Measurements from ENCODE around the gene LGR5. TPM values are rescaled to one million over a fixed set of nuclear protein-coding genes. Genes with fewer than 3 reads are reported as not detected.
A peak's percentile ranks its signal among the peaks of the same experiment; 100 is the strongest.

Gene LGR5
- total RNA-seq, 4 donors from 2014 or later: 8.7 to 40.1 (median 24.3) TPM

GRCh38 chr12:71546322-71546861 lies 106.8 kb downstream of the LGR5 start:
- in situ Hi-C loops (cut with MboI; ENCODE audit: low sequenced_read_pairs in 4 of 4) (no loop called here), intact Hi-C loops (cut with DNase I; ENCODE audit: low total_unique reads) (no loop called here)
- no peak for DNase-seq

GRCh38 chr12:71548893-71549292 lies 109.3 kb downstream of the LGR5 start:
- DNase-seq (no peak), ATAC-seq (peak in 1 of 2 donors; percentile 49)
- in situ Hi-C loops (cut with MboI; ENCODE audit: low sequenced_read_pairs in 4 of 4) (no loop called here), intact Hi-C loops (cut with DNase I; ENCODE audit: low total_unique reads) (no loop called here)
- Histone ChIP-seq H3K9me3 (no peaks in the 10 kb centered on the region), H3K36me3 (peaks cover 0 to 4% of the 10 kb centered on the region in 2 donors), H3K4me3 (no peak overlapping the region), H3K27me3 (no peaks in the 10 kb centered on the region), H3K4me1 (no peaks in the 10 kb centered on the region), H3K27ac (peak overlapping the region in 2 of 4 donors; percentile 6 to 31)
- no peak for TF ChIP-seq CTCF (IDR thresholded peaks at IDR 0.05 in 4 of 5, conservative IDR thresholded peaks at IDR 0.05 in 1 of 5)

More at GRCh38 chr12:71546322-71546861, 106.8 kb downstream of the LGR5 start:
- Histone ChIP-seq H3K27me3 (no peaks in the 10 kb centered on the region), H3K9me3 (no peaks in the 10 kb centered on the region), H3K4me1 (no peaks in the 10 kb centered on the region), H3K27ac (no peak overlapping the region), H3K4me3 (no peak overlapping the region), H3K36me3 (no peaks in the 10 kb centered on the region)
- TF ChIP-seq POLR2A (IDR thresholded peaks at IDR 0.05) (no peak), CTCF (IDR thresholded peaks at IDR 0.05 in 4 of 5, conservative IDR thresholded peaks at IDR 0.05 in 1 of 5) (no peak)
- ATAC-seq: no peak

- no peaks in the 10 kb centered on the region for H3K4me1 ChIP-seq
- TF ChIP-seq POLR2A (IDR thresholded peaks at IDR 0.05) (no peak), CTCF (IDR thresholded peaks at IDR 0.05 in 4 of 5, conservative IDR thresholded peaks at IDR 0.05 in 1 of 5) (peak in 2 of 5 experiments; percentile 12 to 35)
- no peak for ATAC-seq
These were observed 111.9 kb downstream of the LGR5 start for GRCh38 chr12:71551529-71551928.

GRCh38 chr12:71552728-71553501 lies 113.3 kb downstream of the LGR5 start:
- Histone ChIP-seq H3K9me3 (no peaks in the 10 kb centered on the region), H3K4me1 (no peaks in the 10 kb centered on the region), H3K36me3 (peaks cover 0 to 4% of the 10 kb centered on the region in 2 donors), H3K27ac (no peak overlapping the region), H3K27me3 (no peaks in the 10 kb centered on the region), H3K4me3 (no peak overlapping the region)
- no peak for DNase-seq
- in situ Hi-C loops (cut with MboI; ENCODE audit: low sequenced_read_pairs in 4 of 4): loop anchor here in 1 of 4 donors (5.0 kb wide), 1 partner anchor 136 kb away; no protein-coding TSS in a partner anchor
- ATAC-seq: no peak
- intact Hi-C loops (cut with DNase I; ENCODE audit: low total_unique reads): loop anchor here (5.0 kb wide), 1 partner anchor 136 kb away; no protein-coding TSS in a partner anchor
- TF ChIP-seq POLR2A (IDR thresholded peaks at IDR 0.05) (no peak), CTCF (IDR thresholded peaks at IDR 0.05 in 4 of 5, conservative IDR thresholded peaks at IDR 0.05 in 1 of 5) (no peak)

More at GRCh38 chr12:71551529-71551928, 111.9 kb downstream of the LGR5 start:
- Histone ChIP-seq H3K4me3 (no peak overlapping the region), H3K9me3 (no peaks in the 10 kb centered on the region), H3K36me3 (peaks cover 0 to 4% of the 10 kb centered on the region in 2 donors), H3K27ac (no peak overlapping the region), H3K27me3 (no peaks in the 10 kb centered on the region)
- in situ Hi-C loops (cut with MboI; ENCODE audit: low sequenced_read_pairs in 4 of 4): loop anchor here in 1 of 4 donors (5.0 kb wide), 1 partner anchor 134 kb away; no protein-coding TSS in a partner anchor
- no peak for DNase-seq
- intact Hi-C loops (cut with DNase I; ENCODE audit: low total_unique reads): loop anchor here (5.0 kb wide), 1 partner anchor 134 kb away; no protein-coding TSS in a partner anchor
